Measurements from ENCODE around the gene PCSK5.

Gene PCSK5

DNA sequence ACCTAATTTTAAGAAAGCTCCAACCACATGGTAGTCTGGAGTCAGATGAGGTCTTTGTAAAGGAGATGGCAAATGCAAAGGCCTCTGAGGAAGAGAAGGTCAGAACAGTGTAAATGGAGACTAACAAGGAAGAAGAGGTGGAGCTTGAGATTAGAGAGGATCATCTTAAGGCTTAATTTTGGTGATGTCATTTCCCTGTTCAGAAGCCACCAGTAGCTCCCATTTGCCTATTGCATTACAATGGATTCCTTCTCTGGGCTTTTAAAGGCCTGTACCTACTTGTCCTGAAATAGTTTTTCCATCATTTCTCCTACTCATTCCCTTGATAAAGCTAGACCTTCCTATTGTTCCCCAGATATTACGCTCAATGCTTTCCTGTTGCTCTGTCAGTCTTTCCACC is 16.1 kb downstream of the PCSK5 start:
- TF ChIP-seq, protein P1, sequence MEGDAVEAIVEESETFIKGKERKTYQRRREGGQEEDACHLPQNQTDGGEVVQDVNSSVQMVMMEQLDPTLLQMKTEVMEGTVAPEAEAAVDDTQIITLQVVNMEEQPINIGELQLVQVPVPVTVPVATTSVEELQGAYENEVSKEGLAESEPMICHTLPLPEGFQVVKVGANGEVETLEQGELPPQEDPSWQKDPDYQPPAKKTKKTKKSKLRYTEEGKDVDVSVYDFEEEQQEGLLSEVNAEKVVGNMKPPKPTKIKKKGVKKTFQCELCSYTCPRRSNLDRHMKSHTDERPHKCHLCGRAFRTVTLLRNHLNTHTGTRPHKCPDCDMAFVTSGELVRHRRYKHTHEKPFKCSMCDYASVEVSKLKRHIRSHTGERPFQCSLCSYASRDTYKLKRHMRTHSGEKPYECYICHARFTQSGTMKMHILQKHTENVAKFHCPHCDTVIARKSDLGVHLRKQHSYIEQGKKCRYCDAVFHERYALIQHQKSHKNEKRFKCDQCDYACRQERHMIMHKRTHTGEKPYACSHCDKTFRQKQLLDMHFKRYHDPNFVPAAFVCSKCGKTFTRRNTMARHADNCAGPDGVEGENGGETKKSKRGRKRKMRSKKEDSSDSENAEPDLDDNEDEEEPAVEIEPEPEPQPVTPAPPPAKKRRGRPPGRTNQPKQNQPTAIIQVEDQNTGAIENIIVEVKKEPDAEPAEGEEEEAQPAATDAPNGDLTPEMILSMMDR (IDR thresholded peaks at IDR 0.05; ENCODE audit: insufficient read depth, low read length, poor library complexity, severe bottlenecking), result no peak
- Histone ChIP-seq H3K36me3 (ENCODE audit: control insufficient read depth, insufficient read depth, low read length) (no peaks in the 10 kb centered on the region), H3K4me3 (replicated peaks; ENCODE audit: low read depth, low read length) (no peak overlapping the region), H3K27me3 (replicated peaks; ENCODE audit: control insufficient read depth, insufficient read depth, low read length) (no peaks in the 10 kb centered on the region)
- no peak for DNase-seq (ENCODE audit: extremely low read depth, insufficient read length)

DNA sequence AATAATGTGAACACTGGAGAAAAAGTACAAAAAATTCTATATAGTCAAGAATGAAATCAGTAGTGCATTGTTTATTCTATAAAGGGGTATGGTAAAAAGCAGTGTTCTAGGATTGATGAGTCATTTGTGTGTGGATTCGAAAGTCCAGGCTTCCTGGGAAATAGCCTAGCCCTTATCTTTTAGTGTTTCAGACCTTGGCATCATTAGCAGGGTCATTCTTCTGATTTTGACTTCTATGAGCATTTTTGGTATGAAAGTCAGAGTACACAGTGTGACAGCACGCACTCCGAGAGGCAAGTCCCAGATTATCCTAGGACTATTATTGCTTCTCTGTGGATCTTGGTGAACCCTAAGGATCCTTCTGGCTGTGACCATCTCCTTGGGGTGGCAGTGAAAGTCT is 16.9 kb downstream of the PCSK5 start:
- TF ChIP-seq, protein P1 (IDR thresholded peaks at IDR 0.05; ENCODE audit: insufficient read depth, low read length, poor library complexity, severe bottlenecking), result no peak
- no peaks in the 10 kb centered on the region for H3K36me3 ChIP-seq (ENCODE audit: control insufficient read depth, insufficient read depth, low read length)
- no peak for DNase-seq (ENCODE audit: extremely low read depth, insufficient read length)
- H3K27me3 ChIP-seq (replicated peaks; ENCODE audit: control insufficient read depth, insufficient read depth, low read length), result no peaks in the 10 kb centered on the region
- no peak overlapping the region for H3K4me3 ChIP-seq (replicated peaks; ENCODE audit: low read depth, low read length)

DNA sequence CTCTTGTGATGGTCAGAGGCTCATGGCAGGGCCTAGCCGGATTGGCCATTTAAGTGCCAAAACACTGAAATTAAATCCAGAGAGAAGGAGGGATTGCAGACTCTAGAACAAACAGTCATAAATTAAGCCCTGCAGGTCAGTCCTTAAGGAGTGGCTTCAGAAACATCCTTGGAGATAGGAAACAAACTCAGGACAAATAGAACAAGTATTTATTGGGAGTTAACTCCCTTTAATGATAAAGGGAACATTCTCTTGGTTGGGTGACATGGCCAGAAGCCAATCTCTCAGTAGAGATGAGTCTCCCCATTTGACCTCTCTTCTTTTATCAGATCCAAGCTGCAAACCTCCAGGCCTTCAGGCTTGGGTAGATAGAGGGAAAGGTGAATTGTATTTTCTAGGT is 17.4 kb downstream of the PCSK5 start:
- no peak for DNase-seq (ENCODE audit: extremely low read depth, insufficient read length)
- Histone ChIP-seq H3K4me3 (replicated peaks; ENCODE audit: low read depth, low read length) (no peak overlapping the region), H3K36me3 (ENCODE audit: control insufficient read depth, insufficient read depth, low read length) (no peaks in the 10 kb centered on the region), H3K27me3 (replicated peaks; ENCODE audit: control insufficient read depth, insufficient read depth, low read length) (no peaks in the 10 kb centered on the region)
- TF ChIP-seq, protein P1 (IDR thresholded peaks at IDR 0.05; ENCODE audit: insufficient read depth, low read length, poor library complexity, severe bottlenecking), result no peak

DNA sequence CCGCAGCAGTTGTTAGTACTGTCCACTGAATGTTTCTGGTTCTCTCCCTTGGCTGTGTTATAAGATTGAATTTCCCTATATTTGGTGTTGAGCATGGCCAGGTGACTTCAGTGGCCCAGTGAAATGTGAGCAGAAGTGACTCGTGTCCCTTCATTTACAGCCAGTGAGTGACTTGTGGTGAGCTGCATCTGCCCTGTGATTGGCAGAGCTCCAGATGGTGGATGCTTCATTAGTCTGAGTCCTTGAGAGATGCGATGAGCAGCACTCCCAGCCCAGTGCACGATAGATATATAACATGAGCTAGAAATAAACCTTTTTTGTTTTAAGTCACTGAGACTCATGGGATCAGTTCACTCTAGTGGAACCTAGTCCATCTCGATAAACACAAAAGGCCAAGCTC is 19.3 kb downstream of the PCSK5 start:
- TF ChIP-seq, protein P1 (IDR thresholded peaks at IDR 0.05; ENCODE audit: insufficient read depth, low read length, poor library complexity, severe bottlenecking), result no peak
- Histone ChIP-seq H3K36me3 (ENCODE audit: control insufficient read depth, insufficient read depth, low read length) (no peaks in the 10 kb centered on the region), H3K27me3 (replicated peaks; ENCODE audit: control insufficient read depth, insufficient read depth, low read length) (no peaks in the 10 kb centered on the region), H3K4me3 (replicated peaks; ENCODE audit: low read depth, low read length) (no peak overlapping the region)
- no peak for DNase-seq (ENCODE audit: extremely low read depth, insufficient read length)

DNA sequence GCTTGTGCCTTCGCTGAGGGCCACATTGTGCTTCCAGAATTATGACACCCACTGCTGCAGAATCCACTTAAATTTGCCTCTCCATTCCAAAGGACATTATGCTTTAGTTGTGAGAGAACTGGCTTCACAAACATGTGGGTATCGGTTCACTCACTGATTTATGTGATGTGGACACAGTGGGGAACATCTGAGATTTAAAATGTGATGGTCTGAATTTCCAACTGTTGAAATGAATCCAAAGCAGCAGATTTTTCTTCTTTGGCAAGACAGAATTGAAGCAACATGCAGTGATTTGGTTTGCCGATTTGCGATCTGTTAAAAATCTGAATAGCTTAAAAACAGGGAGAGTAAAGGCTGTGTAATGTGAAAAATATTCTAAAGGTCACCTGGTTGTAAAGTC is 20.3 kb downstream of the PCSK5 start:
- H3K36me3 ChIP-seq (ENCODE audit: control insufficient read depth, insufficient read depth, low read length), result no peaks in the 10 kb centered on the region
- TF ChIP-seq, protein P1 (IDR thresholded peaks at IDR 0.05; ENCODE audit: insufficient read depth, low read length, poor library complexity, severe bottlenecking), result no peak
- H3K4me3 ChIP-seq (replicated peaks; ENCODE audit: low read depth, low read length), result no peak overlapping the region
- no peaks in the 10 kb centered on the region for H3K27me3 ChIP-seq (replicated peaks; ENCODE audit: control insufficient read depth, insufficient read depth, low read length)
- no peak for DNase-seq (ENCODE audit: extremely low read depth, insufficient read length)

DNA sequence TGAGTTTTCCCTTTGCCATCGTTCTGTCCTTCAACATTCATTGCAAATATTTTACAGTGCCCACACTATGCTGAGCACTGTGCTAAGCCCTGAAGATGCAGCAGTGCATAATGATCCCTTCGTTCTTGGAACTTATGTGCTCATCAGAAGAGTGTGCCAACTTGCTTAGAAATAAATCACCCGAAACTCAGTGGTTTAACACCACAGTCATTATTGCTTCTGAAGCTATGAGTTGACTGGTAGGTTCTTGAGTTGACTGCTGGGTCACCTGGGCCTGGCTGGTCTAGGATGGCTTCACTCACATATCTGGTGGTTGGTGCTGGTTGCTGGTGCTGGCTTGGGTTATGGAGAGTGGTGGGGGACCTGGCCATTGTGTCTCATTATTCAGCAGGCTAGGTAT is 20.9 kb downstream of the PCSK5 start:
- TF ChIP-seq, protein P1 (IDR thresholded peaks at IDR 0.05; ENCODE audit: insufficient read depth, low read length, poor library complexity, severe bottlenecking), result no peak
- Histone ChIP-seq H3K36me3 (ENCODE audit: control insufficient read depth, insufficient read depth, low read length) (no peaks in the 10 kb centered on the region), H3K4me3 (replicated peaks; ENCODE audit: low read depth, low read length) (no peak overlapping the region), H3K27me3 (replicated peaks; ENCODE audit: control insufficient read depth, insufficient read depth, low read length) (no peaks in the 10 kb centered on the region)
- no peak for DNase-seq (ENCODE audit: extremely low read depth, insufficient read length)

Data from GM06990 (cell line).